ENCODE measurements around the gene LHX8. TPM values are rescaled to one million over a fixed set of nuclear protein-coding genes. Genes with fewer than 3 reads are reported as not detected.

LHX8 gene
- polyA plus RNA-seq, 1 donor (not counting 4 experiments of a cell fraction or from before 2014, with no cell fraction given), result not detected

GRCh38 chr1:75136921-75137641, 2.9 kb downstream of the LHX8 start:
- H3K4me2 ChIP-seq (ENCODE audit: control insufficient read depth, extremely low read depth, insufficient read depth, low read depth, low read length), result no peak overlapping the region
- DNase-seq (ENCODE audit: low read depth, low spot score), result no peak
- no peak for FAIRE-seq
- no peaks in the 10 kb centered on the region for H3K36me3 ChIP-seq (ENCODE audit: control insufficient read depth in 2 of 2, extremely low read depth in 1 of 2, insufficient read depth in 2 of 2, low read length in 2 of 2)
- TF ChIP-seq EZH2 (IDR thresholded peaks at IDR 0.05; ENCODE audit: low read length) (peak; percentile 84), CTCF (optimal IDR thresholded peaks at IDR 0.05 in 1 of 3, IDR thresholded peaks at IDR 0.05 in 1 of 3, conservative IDR thresholded peaks at IDR 0.05 in 1 of 3; ENCODE audit: extremely low read depth in 1 of 3, insufficient read depth in 2 of 3, low read length in 3 of 3) (no peak)
- H3K9me1 ChIP-seq (ENCODE audit: control insufficient read depth, extremely low read depth, insufficient read depth, low read length), result no peaks in the 10 kb centered on the region
- dilution Hi-C loops (cut with MboI; ENCODE audit: extremely low pct_ligation_motif_present, low sequenced_read_pairs), result no loop called here
- no peaks in the 10 kb centered on the region for H3K79me2 ChIP-seq (ENCODE audit: control insufficient read depth, insufficient read depth, low read length)
- H4K20me1 ChIP-seq (ENCODE audit: control insufficient read depth, extremely low read depth, insufficient read depth, low read length), result peaks cover 3% of the 10 kb centered on the region
- H3K27me3 ChIP-seq (ENCODE audit: control insufficient read depth, extremely low read depth, insufficient read depth, low read length), result peaks cover 61% of the 10 kb centered on the region
- H3K9ac ChIP-seq (ENCODE audit: control insufficient read depth, extremely low read depth, insufficient read depth, low read length), result no peak overlapping the region
- no peak overlapping the region for H2AFZ ChIP-seq (ENCODE audit: control insufficient read depth, low read length)
- no peaks in the 10 kb centered on the region for H3K9me3 ChIP-seq (ENCODE audit: control insufficient read depth, low read depth, low read length)
- H3K4me3 ChIP-seq (ENCODE audit: control insufficient read depth in 2 of 3, extremely low read depth in 1 of 3, insufficient read depth in 2 of 3, low read depth in 1 of 3, low read length in 3 of 3), result no peak overlapping the region
- H3K27ac ChIP-seq (ENCODE audit: control insufficient read depth, insufficient read depth, low read length), result no peak overlapping the region
- H3K4me1 ChIP-seq (ENCODE audit: control insufficient read depth, extremely low read depth, insufficient read depth, low read length), result peaks cover 5% of the 10 kb centered on the region

GRCh38 chr1:75152092-75152491, 17.9 kb downstream of the LHX8 start:
- Histone ChIP-seq H3K27ac (ENCODE audit: control insufficient read depth, insufficient read depth, low read length) (no peak overlapping the region), H3K9ac (ENCODE audit: control insufficient read depth, extremely low read depth, insufficient read depth, low read length) (no peak overlapping the region), H4K20me1 (ENCODE audit: control insufficient read depth, extremely low read depth, insufficient read depth, low read length) (no peaks in the 10 kb centered on the region), H3K36me3 (ENCODE audit: control insufficient read depth in 2 of 2, extremely low read depth in 1 of 2, insufficient read depth in 2 of 2, low read length in 2 of 2) (no peaks in the 10 kb centered on the region), H3K4me2 (ENCODE audit: control insufficient read depth, extremely low read depth, insufficient read depth, low read depth, low read length) (no peak overlapping the region), H3K4me1 (ENCODE audit: control insufficient read depth, extremely low read depth, insufficient read depth, low read length) (no peaks in the 10 kb centered on the region), H3K79me2 (ENCODE audit: control insufficient read depth, insufficient read depth, low read length) (no peaks in the 10 kb centered on the region), H3K9me3 (ENCODE audit: control insufficient read depth, low read depth, low read length) (no peaks in the 10 kb centered on the region), H2AFZ (ENCODE audit: control insufficient read depth, low read length) (no peak overlapping the region), H3K9me1 (ENCODE audit: control insufficient read depth, extremely low read depth, insufficient read depth, low read length) (no peaks in the 10 kb centered on the region), H3K27me3 (ENCODE audit: control insufficient read depth, extremely low read depth, insufficient read depth, low read length) (no peaks in the 10 kb centered on the region), H3K4me3 (ENCODE audit: control insufficient read depth in 2 of 3, extremely low read depth in 1 of 3, insufficient read depth in 2 of 3, low read depth in 1 of 3, low read length in 3 of 3) (no peak overlapping the region)
- TF ChIP-seq EZH2 (IDR thresholded peaks at IDR 0.05; ENCODE audit: low read length), result no peak
- no peak for TF ChIP-seq CTCF (optimal IDR thresholded peaks at IDR 0.05 in 1 of 3, IDR thresholded peaks at IDR 0.05 in 1 of 3, conservative IDR thresholded peaks at IDR 0.05 in 1 of 3; ENCODE audit: extremely low read depth in 1 of 3, insufficient read depth in 2 of 3, low read length in 3 of 3)
- FAIRE-seq (no peak), DNase-seq (ENCODE audit: low read depth, low spot score) (no peak)
- dilution Hi-C loops (cut with MboI; ENCODE audit: extremely low pct_ligation_motif_present, low sequenced_read_pairs), result no loop called here
